Frontal cortex (tissue), 4 donors: Measurements from ENCODE around the gene FGFBP3. TPM values are rescaled to one million over a fixed set of nuclear protein-coding genes. Genes with fewer than 3 reads are reported as not detected.
"Not testable (repeated sequence)": the region's sequence is repeated elsewhere in the genome, so short reads cannot be mapped to it uniquely, and the experiment has no call there.

Source experiments
- DNase-seq, 2 donors: peaks; one replicate each; pipeline ENCODE4 v3.0.0; 2012; ENCODE audit warnings: low spot score in 2 of 2
- FAIRE-seq: peaks from 2 replicates; lab custom pipeline; 2012; peaks lifted over from hg19 to GRCh38; lab: Jason Lieb, UNC
- total RNA-seq: library from RNA; depleted of rRNA; stranded (reverse); fragments of >200 nt; gene quantifications from one replicate; pipeline ENCODE4 v1.2.3, GENCODE V29; 2014
- donor health status: control.
- donor health status: control.
- donor health status: control.

FGFBP3 gene
- total RNA-seq, 1 donor from 2014 or later, result 18.3 TPM

DNA sequence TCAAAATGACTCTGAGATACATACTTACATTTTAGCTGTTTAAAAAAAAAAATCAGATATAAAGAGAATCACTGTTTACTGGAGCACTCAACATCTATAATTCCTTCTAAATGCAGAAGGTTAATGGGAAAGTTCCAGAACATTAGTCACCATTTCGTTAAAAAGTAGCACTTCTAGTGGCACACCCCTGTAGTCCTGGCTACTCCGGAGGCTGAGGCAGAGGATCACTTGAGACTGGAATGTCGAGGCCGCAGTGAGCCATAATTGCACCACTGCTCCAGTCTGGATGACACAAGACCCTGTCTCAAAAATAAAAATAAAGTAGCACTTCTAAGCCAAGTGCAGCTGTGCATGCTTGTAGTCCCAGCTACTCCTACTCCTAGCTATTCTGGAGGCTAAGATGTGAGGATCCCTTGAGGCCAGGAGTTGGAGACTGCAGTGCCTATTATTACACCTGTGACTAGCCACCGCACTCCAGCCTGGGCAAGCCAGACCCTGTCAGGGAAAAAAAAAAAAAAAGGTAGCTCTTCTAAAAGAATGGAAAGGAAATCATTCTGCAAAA is 2.2 kb downstream of the FGFBP3 start:
- no peak for FAIRE-seq
- no peak for DNase-seq

DNA sequence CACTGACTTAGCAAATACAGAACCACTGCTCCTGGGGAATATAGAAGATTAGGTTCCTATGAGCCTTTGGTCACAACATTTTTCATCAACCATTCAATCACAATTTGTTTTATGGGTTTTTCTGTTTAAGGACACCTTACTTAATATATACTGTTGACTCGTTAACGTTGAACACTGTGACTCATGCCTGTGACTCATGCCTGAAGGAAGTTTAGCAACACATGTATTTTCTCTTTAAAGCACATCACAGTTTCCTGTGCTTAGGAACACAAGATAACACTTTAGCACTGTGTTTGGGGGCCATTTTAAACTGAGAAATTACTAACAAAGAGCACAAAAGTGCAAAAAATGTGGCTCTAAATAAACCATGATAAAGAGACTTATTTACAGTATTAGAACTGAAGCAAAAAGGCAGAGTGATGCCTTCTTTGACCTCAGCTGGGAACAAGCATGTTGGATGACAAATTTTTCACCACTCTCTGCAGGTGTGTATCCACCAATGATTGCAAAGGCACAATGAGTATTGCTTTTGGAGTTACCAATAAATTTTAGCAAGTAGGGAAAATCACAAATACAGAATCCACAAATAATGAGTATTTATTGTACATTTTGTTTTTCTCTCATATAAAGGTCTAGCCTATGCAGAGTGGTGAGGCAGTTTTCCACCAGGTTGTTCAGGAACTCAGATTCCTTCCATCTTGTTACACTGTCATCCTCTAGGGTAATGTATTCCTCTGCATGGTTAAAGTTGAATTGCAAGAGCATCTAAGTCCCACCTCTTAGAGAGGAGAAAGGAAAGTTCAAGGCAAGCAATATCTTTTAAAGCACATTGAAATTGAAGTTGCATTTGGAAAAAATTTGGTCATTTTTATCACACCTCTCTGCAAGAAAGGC is 7.3 kb downstream of the FGFBP3 start:
- FAIRE-seq (no peak), DNase-seq (no peak)

DNA sequence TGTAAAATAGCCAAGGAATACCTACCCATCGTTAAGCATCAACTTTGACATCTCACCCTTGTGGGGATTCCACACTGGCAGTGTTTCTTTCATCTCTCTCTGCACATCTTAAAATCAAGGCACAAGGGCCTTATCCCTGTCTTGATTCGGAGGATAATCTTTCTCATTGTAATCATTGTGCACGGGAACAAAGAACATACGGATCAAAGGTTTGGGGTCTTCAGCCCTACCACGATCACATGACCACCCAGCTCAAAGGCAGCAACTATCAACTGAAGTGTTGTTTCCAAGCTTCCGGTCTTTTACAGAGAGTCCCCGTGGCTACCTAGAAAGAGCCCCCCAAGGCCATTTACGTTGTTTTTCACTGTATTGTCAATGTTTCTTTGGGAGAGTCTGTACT is 11.9 kb downstream of the FGFBP3 start:
- FAIRE-seq (no peak), DNase-seq (no peak)

DNA sequence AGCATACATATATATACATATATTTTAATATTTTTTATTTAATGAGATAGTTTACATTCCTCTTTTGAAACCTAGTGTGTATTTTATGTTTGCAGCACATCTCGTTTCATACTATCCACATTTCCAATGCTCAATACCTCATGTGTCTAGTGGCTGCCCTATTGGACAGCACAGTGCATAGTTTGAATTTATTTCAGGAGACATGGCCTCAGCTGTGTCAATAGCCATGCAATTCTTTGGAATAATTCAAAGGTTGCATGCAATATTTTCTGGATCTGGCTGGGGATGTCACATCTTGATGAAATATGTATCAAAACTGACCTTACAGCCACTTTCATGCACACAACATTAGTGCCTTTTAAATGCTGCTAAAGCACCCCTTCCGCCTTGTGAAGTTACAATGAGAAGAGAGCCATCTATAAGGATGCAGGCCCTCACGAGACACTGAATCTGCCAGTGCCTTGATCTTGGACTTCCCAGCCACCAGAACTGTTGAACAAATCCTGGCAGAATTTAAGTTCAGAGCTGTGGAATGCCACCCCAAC is 13.0 kb downstream of the FGFBP3 start:
- DNase-seq, result no peak
- no peak for FAIRE-seq

DNA sequence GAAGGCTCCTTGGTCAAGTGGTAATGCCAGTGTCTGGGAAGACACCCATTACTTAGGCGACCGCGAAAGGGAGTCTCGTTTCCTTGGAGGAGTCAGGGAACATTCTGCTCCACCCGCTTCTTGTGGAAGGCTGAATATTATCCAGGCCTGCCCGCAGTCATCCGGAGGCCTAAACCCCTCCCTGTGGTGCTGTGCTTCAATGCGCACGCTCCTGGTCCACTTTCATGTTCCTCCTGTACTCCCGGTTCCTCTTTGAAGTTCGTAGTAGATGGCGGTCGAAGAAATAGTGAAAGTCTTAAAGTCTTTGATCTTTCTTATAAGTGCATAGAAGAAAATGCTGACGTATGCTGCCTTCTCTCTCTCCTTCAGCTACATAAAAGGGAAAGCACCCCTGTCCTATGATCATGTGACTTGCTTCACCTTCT is 15.0 kb downstream of the FGFBP3 start:
- not testable (repeated sequence) for FAIRE-seq, DNase-seq

DNA sequence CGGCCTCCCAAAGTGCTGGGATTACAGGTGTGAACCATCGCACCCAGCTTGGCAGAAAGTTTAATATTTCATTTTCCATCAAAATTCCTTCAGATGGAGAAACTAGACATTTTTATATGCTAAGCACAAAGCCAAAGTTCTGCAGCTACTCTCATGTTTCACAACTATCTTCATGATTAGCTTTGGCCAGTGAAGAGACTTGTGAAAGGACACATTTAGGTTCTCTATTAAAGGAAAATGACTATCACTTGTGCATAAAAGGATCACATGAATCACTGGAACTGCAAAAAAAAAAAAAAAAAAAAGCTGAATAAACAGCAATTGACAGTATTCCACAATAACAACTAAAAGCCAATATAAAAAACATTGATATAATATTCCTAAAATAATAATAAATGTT is 16.2 kb downstream of the FGFBP3 start:
- DNase-seq (no peak), FAIRE-seq (no peak)

DNA sequence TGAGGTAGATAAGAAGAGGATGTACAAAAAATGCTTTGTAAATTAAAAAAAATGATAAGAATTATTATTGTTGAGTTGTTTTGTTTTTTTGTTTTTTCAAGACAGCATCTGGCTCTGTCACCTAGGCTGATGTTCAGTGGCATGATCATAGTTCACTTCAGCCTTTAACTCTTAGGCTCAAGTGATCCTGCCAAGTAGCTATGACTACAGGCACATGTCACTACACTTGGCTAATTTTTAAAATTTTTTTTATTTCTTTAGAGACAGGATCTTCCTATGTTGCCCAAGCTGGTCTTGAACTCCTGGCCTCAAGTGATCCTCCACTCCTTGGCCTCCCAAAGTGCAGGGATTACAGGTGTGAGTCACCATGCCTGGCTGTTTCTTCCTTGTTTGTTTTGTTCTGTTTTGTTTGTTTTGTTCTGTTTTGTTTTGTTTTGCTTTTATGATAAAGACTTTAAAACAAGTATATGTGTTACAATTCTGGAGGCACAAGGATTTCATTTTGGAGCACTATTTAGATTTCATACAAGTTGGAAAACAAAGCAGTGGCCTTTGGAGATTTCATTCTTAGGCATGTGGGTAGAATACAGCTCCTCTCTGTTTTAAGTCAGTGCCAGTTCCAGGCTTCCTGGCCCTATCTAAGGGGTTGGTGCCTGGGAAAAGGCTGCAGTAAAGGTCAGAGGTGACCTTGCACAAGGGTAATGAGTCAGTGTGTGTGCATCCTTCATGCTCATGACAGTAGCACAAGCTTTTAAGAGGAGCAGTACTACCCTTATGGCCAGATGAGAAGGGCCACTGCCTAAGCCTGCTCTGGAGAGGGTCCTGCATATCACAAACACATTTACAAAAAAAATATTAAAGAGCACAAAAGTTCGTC is 17.9 kb downstream of the FGFBP3 start:
- FAIRE-seq, result no peak
- DNase-seq, result no peak

DNA sequence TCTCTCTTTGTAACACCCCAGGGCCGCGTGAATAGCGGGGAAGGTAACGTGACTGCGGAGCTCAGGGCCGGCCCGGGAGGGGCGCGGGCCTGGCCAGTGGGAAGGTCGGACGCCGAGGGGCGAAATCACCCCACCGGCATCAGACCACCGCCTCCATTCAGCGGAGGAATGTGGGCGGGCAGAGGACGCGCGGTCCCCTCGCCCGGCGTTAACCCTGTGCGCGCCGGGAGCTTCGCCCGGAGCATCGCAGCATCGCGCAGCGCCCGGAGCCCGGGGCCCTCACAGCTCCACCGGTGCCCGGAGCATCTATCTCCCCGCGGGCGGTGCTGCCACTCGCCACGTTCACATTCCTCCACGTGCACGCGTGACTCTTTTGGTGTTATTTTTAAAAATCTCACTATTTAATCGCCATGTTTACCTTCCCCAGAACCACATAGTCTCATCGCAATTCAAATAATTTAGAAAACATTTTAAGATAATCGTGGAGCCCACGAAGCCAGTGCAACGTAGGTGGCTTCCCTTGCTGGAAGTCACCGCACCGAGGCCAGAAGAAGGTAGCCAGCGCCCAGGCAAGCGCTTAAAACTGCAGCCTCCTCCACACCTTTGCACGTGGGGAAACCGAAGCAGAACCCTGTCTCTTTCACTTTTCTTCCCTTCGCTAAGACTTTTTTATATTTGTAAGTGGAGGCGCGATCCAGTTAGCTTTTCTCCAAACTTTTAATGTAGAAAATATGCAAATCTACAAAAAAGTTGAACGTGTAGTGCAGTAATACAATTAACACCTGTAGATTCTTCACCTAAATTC is 21.8 kb downstream of the FGFBP3 start:
- FAIRE-seq (no peak), DNase-seq (peak in 1 of 2 donors; percentile 55)

DNA sequence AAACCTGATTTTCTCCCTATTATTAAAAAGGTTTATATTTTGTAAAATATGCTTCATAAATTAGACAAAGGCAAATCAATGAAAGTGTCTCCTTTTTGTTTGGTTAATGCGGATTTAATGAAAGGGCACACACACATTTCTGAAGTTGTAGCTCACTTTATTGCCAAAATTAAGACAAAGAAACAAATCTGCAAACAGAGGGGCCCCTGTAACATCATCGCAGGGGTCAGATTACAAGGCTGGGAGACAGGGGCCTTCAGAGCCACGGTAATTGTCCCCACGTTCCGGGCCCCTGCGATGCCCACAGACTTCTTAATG is 22.4 kb downstream of the FGFBP3 start:
- FAIRE-seq (no peak), DNase-seq (no peak)

DNA sequence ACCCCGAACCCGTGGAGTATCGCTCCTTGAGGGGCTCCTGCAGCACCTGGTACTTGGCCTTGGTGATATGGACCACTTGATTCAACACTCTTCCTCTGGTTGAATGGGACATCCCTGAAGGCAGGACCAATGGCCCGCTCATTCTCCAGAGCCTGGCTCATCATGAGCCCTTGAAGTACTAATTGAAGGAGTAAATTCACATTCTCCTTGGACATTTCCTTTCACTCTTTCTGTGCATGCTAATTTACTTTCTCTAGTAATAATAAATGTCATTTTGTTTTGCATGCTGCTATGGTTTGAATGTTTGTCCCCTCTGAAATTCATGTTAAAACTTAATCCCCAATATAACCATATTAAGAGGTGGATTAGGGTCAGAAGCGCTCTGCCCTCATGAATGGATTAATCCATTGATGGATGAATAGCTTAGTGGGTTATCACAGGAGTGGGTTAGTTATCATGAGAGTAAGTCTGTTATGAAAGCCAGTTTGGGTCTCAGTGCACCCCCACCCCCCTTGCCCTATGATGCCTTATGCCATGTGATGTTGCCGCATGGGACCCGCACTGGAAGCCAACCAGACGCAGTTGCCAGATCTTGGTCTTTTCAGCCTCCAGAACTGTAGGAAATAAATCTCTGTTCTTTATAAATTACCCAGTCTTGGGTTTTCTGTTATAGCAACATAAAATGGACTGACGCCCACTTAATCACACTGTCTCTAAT is 23.8 kb downstream of the FGFBP3 start:
- FAIRE-seq, result no peak
- no peak for DNase-seq

DNA sequence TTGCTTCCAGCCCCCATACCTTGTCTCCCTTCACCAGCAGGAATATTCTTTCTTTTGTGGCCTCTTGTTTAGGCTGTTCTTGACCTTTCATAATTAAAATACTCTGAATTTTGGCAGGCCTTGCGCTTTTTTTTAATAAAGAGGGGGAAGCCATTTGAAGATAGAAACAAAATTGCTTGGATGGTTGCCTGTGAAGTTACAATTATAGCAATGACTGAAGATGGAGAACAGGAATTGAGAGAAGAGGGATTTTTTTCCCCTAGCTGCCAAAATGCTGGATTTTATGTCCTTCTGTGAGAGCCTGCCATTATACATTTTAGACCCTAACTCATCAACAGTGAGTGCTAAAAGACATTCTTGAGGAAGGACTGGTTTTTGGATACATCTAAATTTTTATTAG is 24.8 kb downstream of the FGFBP3 start:
- no peak for DNase-seq
- no peak for FAIRE-seq

DNA sequence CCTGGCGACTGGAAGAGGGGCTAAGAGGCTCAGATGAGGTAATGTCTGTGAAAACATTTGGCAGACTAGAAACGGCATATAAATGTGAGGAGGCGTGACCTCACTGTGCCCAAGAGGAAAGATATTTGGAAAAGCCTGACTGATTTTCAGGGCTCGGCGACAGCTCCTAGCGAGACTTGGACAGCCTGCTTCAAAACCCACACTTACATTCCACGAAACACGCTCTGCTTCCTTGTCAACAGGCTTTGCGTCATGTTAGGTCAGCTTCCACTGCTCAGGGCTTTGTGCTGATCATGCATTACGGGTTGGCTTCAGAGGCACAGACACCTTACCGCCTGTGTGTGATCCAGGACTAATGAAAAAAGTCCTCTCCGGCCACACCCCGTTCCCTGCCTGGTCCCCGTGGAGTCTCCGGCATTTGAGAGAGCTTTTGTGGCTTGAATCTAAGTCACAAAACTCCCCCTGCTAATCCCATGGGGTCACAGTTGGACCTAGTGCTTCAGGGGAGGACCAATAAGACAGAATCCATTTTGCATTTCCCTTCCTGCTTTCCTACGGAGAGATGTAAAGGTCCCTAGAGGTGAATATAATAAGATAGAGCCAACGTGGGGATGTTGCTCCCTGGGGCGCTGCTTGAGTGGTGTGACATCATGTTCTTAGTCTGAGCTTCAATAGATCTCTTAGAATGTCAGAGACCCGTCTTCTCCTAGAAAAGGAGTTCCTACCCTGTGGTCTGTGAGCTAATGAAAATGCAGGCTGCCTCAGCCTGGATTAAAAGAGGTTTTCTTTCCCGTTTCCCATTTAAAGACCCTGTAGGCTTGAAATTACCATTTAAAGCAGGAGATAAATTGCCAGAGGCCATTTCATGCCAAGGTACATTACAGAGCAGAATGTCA is 25.5 kb downstream of the FGFBP3 start:
- peak in 1 of 2 donors; percentile 33 for DNase-seq
- no peak for FAIRE-seq

DNA sequence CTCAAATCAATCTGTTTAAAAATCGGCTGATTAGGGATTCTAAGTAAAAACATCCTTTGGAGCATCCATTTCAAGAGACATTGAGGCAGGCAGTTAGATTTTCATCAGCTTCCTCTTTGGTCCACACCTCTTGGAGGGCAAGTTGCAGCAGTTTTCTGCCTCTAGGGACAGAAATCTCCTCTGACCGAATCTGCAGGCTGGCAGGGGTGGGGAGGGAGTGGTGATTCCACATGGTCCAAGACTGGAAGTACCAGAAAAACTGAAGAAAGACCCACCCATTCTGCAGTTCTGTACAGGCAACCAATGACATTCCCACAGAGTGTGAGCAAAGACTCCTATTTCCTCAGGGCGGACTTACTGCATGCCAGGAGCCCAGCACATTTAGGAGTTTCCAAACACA is 29.0 kb downstream of the FGFBP3 start:
- no peak for DNase-seq

DNA sequence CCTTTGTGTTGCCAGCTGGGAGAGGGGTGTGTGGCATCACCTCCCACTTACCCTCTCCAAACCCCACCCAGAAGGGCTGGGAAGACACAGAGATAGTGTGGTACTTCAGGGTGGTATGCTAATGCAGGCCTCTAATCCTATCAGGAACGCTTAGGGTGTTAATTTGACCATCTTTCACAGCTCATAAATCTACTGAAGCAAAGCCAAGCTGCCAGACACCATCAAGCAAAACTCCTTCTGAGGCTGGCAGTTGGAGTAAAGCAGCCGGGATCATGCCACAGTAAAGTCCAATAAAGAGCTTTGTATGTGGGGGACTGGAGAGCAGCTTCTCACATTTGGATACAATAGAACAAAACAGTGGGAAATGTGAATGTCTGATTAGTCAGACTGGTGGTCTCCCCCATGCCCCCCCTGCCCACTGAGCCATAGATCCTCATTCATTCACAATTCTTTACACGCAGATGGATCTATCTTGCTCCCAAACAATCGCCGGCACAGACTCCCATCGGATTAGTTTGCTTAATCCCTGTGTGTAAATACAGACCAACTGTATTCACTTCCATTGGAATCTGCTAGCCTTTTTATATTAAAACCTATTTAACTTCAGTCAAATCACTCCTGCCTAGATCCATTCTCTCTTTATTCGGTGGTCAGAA is 29.6 kb downstream of the FGFBP3 start:
- no peak for FAIRE-seq
- DNase-seq, result no peak

More for the DNA sequence above, 29.0 kb downstream of the FGFBP3 start:
- no peak for FAIRE-seq

DNA sequence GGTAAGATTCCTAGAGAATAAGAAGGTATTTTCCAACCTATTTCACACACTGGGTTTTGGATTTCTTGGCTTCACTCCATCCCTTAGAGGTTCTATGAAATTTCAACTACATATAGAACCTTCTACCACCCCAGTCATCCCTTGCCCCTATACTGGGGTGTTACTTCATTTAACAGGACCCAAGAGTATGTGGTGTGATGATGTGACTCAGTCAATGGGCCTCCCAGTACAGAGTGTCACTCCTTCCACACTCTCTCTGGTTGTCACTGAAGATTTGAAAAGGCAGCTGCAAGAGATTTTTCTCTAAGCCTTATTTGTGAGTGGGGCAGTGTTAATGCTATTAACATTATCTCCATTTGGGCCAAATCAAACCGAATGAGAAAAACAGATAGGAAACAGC is 33.5 kb downstream of the FGFBP3 start:
- no peak for DNase-seq
- no peak for FAIRE-seq

DNA sequence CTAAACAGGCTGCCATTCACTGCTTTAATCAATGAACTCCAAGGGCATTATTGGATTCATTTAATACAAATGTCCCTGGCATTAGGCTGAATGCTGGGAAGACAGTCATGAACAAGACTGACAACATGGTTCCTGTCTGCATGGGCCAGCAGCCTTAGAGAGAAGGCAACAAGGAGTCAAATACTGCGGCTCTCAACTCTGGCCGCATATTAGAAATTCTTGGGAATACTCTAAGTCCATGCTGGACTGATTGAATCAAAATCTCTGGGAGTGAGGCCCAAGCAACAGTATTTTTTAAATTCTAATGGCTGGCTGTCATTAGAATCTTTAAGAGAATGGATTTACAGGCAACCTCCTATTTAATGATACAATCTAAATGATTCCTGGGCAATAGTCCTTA is 34.1 kb downstream of the FGFBP3 start:
- FAIRE-seq, result no peak
- no peak for DNase-seq

DNA sequence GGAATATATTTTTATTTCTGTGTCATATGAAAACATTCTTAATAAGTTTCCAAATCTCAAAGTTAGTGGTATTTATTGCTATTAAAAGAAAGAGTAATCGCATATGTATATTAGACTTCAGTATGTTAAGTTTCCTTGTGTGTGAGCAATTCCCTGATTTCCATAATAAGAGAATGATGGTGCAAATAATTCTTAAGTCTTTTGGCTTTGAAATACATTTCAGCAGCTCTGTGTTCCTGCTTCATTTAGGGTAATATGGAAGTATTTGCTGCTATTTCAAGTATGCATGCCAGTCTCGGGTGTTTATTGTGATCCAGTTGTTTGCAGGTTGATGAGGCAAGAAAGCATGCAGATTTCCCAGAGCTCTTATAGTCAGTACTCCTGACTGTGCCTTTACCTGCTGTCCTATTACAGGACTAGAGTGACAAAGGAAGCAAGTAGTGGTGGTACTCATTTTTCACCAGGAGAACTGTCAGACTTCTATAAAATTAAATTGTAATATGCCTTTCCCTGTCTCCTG is 43.7 kb downstream of the FGFBP3 start:
- DNase-seq (no peak), FAIRE-seq (no peak)
